ENCODE results near the gene SIAH2. TPM values are rescaled to one million over a fixed set of nuclear protein-coding genes. Genes with fewer than 3 reads are reported as not detected.

SIAH2 gene
- total and polyA plus RNA-seq, 7 donors = 8.8 to 15.2 (median 12.8) TPM

DNA sequence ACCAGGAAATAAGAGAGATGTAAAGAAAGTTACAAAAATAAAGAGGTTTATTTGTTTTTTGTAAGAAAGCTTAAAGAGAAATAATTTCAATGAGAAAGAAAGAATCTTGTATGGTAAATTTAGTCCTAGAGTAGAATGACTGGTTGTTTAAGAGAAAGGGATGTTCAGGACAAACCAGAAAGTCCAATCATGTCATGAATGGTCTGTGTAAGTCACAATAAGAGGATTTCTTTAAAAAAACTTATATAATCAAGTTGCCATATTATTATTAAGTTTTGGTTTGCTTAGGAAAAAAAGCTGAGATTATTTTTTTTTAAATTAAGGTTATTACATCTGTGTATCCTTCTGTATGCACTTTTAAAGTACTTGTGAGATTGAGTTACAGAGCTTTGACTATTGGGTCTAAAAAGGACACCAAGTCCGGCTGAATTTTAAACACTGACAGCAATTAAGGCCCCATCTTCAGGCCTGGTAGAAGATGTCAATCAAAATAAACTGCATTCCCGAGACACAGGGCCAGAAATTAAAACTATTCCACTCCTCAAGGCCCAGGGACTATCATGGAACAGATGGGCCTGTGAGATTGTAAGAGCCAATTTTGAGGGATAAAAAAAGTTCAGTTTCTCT, 71.4 kb downstream of the SIAH2 start:
- intact Hi-C loops (cut with DNase I) = no loop called here
- ATAC-seq = no peak
- Histone ChIP-seq H3K27me3 (ENCODE audit: insufficient read depth in 3 of 3, low read length in 2 of 3) (no peaks in the 10 kb centered on the region), H3K4me3 (no peak overlapping the region), H3K4me1 (no peaks in the 10 kb centered on the region), H3K36me3 (ENCODE audit: insufficient read depth in 1 of 2, low read depth in 1 of 2) (no peaks in the 10 kb centered on the region), H3K27ac (no peak overlapping the region), H3K9me3 (no peaks in the 10 kb centered on the region)
- no peak for DNase-seq
- WGBS, 3 donors = 79 to 87% (median 82%) methylated on average over 2 of the region's 2 CpGs
- no peak for TF ChIP-seq CTCF (IDR thresholded peaks at IDR 0.05)

Other genes starting within 250 kb of the SIAH2 start
- 10 to 100 TPM; 16.3 to 22.5 (median 18.7) TPM for gene SERP1, start 216.7 kb downstream of the SIAH2 start, total RNA-seq
- 10 to 100 TPM; 13.2 to 60.2 (median 14.5) TPM for gene SERP1, start 216.7 kb downstream of the SIAH2 start, polyA plus RNA-seq
- gene EIF2A, start 216.4 kb downstream of the SIAH2 start, total RNA-seq = 100 to 1,000 TPM in 2 of 4 donors, 10 to 100 TPM in 2; 67.2 to 103 (median 91.2) TPM
- gene EIF2A, start 216.4 kb downstream of the SIAH2 start, polyA plus RNA-seq = 100 to 1,000 TPM in 2 of 3 donors, 10 to 100 TPM in 1; 85.5 to 117 (median 103) TPM
- gene SELENOT, start 159.8 kb downstream of the SIAH2 start, total RNA-seq = 10 to 100 TPM; 49.5 to 78.1 (median 54.8) TPM
- 100 to 1,000 TPM in 1 of 3 donors, 10 to 100 TPM in 2; 41.5 to 104 (median 98.1) TPM for gene SELENOT, start 159.8 kb downstream of the SIAH2 start, polyA plus RNA-seq
- not detected for gene ERICH6, start 59.2 kb downstream of the SIAH2 start, total RNA-seq
- not detected for gene ERICH6, start 59.2 kb downstream of the SIAH2 start, polyA plus RNA-seq
- gene MINDY4B, start 142.3 kb upstream of the SIAH2 start, total RNA-seq = not detected
- not detected for gene MINDY4B, start 142.3 kb upstream of the SIAH2 start, polyA plus RNA-seq
- gene CLRN1, start 209.6 kb upstream of the SIAH2 start, total RNA-seq = not detected
- not detected for gene CLRN1, start 209.6 kb upstream of the SIAH2 start, polyA plus RNA-seq

Data from psoas muscle (tissue), 8 donors.